Adipose tissue (tissue), 3 donors: ENCODE data around the gene ING4. TPM values are rescaled to one million over a fixed set of nuclear protein-coding genes. Genes with fewer than 3 reads are reported as not detected.

Source experiments
- polyA plus RNA-seq, 3 donors: library from polyadenylated mRNA; stranded (reverse); fragments of 200-250 nt; gene quantifications; one replicate each; pipeline ENCODE4 v1.2.3, GENCODE V29; 2013
- donor health status: healthy with polysubstance abuse.
- donor health status: Bipolar disorder and iron deficiency.
- donor health status: healthy.

The ING4 gene
- polyA plus RNA-seq, 3 donors = 23.2 to 28.7 (median 25.2) TPM

Other genes starting within 250 kb of the ING4 start
- gene CD27, start 218.2 kb downstream of the ING4 start, polyA plus RNA-seq = 1 to 10 TPM in 1 of 3 donors, under 1 TPM in 1, not detected in 1; 0.82 to 1.1 TPM
- gene TAPBPL, start 211.1 kb downstream of the ING4 start, polyA plus RNA-seq = 10 to 100 TPM in 1 of 3 donors, 1 to 10 TPM in 2; 8.0 to 15.9 (median 8.9) TPM
- 1 to 10 TPM; 3.3 to 4.7 (median 4.6) TPM for gene VAMP1, start 192.4 kb downstream of the ING4 start, polyA plus RNA-seq
- 100 to 1,000 TPM in 1 of 3 donors, 10 to 100 TPM in 2; 74.8 to 100 (median 94.9) TPM for gene MRPL51, start 169.9 kb downstream of the ING4 start, polyA plus RNA-seq
- gene NCAPD2, start 169.0 kb downstream of the ING4 start, polyA plus RNA-seq = 1 to 10 TPM; 5.5 to 7.4 (median 7.1) TPM
- gene GAPDH, start 128.6 kb downstream of the ING4 start, polyA plus RNA-seq = 1,000 to 10,000 TPM in 2 of 3 donors, 100 to 1,000 TPM in 1; 763 to 1,731 (median 1,287) TPM
- 10 to 100 TPM in 2 of 3 donors, 1 to 10 TPM in 1; 7.3 to 18.7 (median 15.3) TPM for gene IFFO1, start 107.1 kb downstream of the ING4 start, polyA plus RNA-seq
- gene NOP2, start 94.8 kb downstream of the ING4 start, polyA plus RNA-seq = 10 to 100 TPM; 11.8 to 42.9 (median 22.0) TPM
- 100 to 1,000 TPM in 1 of 3 donors, 10 to 100 TPM in 2; 77.3 to 133 (median 92.3) TPM for gene CHD4, start 55.7 kb downstream of the ING4 start, polyA plus RNA-seq
- gene LPAR5, start 27.2 kb downstream of the ING4 start, polyA plus RNA-seq = 1 to 10 TPM in 1 of 3 donors, under 1 TPM in 2; 0.11 to 1.0 (median 0.35) TPM
- 1 to 10 TPM in 1 of 3 donors, under 1 TPM in 1, not detected in 1; 0.74 to 1.6 TPM for gene ACRBP, start 15.7 kb downstream of the ING4 start, polyA plus RNA-seq
- gene ZNF384, start 26.3 kb upstream of the ING4 start, polyA plus RNA-seq = 10 to 100 TPM; 25.2 to 35.8 (median 25.7) TPM
- gene PIANP, start 37.7 kb upstream of the ING4 start, polyA plus RNA-seq = under 1 TPM in 2 of 3 donors, not detected in 1; 0.09 to 0.49 TPM
- 10 to 100 TPM; 33.5 to 71.9 (median 66.1) TPM for gene COPS7A, start 60.9 kb upstream of the ING4 start, polyA plus RNA-seq
- 100 to 1,000 TPM in 2 of 3 donors, 10 to 100 TPM in 1; 78.2 to 196 (median 188) TPM for gene MLF2, start 90.0 kb upstream of the ING4 start, polyA plus RNA-seq
- gene PTMS, start 103.2 kb upstream of the ING4 start, polyA plus RNA-seq = 100 to 1,000 TPM in 2 of 3 donors, 10 to 100 TPM in 1; 71.7 to 632 (median 263) TPM
- gene LAG3, start 109.4 kb upstream of the ING4 start, polyA plus RNA-seq = 1 to 10 TPM in 2 of 3 donors, under 1 TPM in 1; 0.08 to 3.0 (median 1.0) TPM
- 10 to 100 TPM in 1 of 3 donors, 1 to 10 TPM in 2; 3.7 to 11.2 (median 7.6) TPM for gene CD4, start 126.4 kb upstream of the ING4 start, polyA plus RNA-seq
- gene GPR162, start 158.7 kb upstream of the ING4 start, polyA plus RNA-seq = 1 to 10 TPM; 2.0 to 5.1 (median 5.1) TPM
- 1 to 10 TPM; 5.4 to 9.0 (median 7.4) TPM for gene P3H3, start 165.3 kb upstream of the ING4 start, polyA plus RNA-seq
- 1 to 10 TPM in 1 of 3 donors, under 1 TPM in 2; 0.86 to 1.7 (median 0.89) TPM for gene GNB3, start 177.8 kb upstream of the ING4 start, polyA plus RNA-seq
- 1 to 10 TPM in 1 of 3 donors, under 1 TPM in 2; 0.52 to 1.1 (median 0.64) TPM for gene CDCA3, start 188.2 kb upstream of the ING4 start, polyA plus RNA-seq
- gene USP5, start 189.0 kb upstream of the ING4 start, polyA plus RNA-seq = 10 to 100 TPM; 14.7 to 32.5 (median 28.5) TPM
- 100 to 1,000 TPM; 244 to 500 (median 371) TPM for gene TPI1, start 204.4 kb upstream of the ING4 start, polyA plus RNA-seq
- 1 to 10 TPM; 5.4 to 6.2 (median 5.6) TPM for gene SPSB2, start 210.2 kb upstream of the ING4 start, polyA plus RNA-seq
- gene LRRC23, start 241.7 kb upstream of the ING4 start, polyA plus RNA-seq = 10 to 100 TPM in 1 of 3 donors, 1 to 10 TPM in 2; 3.0 to 11.7 (median 4.8) TPM